ENCODE measurements around the gene ZIC2.

The ZIC2 gene

DNA sequence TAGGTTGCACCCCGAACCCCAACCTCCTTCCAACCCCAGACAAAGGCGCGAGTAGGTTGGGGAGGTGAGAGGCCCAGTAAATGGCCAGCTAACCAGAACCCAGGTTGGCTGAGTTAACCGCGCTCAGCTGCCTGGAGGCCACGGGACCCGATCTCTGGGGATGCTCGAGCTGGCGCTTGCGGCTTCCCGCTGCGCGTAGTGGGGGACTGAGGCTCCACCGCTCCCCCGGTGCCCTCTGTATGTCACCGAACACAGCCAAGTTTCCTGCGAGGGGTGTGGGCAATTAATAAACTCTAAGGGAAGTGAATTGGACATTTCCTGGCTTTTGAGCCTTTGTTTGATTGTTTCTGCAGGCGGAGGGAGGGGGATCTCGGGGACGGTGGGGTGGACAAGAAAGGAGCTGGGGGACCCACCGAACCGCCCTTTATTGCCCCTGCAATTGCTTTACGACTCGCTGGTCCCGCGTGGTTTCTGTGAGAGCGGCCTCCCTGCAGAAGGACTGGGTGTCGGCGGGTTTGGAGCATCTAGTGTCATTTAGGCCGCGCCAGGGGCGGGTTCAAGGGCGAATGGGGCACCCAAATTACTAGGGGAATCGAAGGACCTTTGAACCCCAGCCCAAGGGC is 6.5 kb upstream of the ZIC2 start:
- DNase-seq = no peak

DNA sequence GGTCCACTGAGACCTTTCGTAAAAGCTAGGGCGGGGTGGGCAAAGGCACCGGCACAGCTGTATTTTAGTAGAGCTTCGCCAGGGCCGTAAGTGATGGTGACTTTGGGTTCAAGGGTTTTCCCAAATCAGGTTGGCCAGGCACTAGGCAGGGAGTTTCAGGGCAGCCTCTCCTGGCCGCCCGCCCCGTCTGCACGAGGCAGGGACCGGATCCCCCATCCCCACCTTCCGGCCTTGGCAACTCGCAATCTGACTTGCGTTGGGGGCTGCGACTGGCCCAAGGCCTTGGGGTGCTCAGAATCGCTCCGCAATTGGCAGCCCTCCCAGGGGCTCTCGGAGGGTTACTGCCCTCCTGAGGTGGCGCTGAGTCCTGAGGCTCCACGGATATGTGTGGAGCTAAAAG is 6.0 kb upstream of the ZIC2 start:
- no peak for DNase-seq

DNA sequence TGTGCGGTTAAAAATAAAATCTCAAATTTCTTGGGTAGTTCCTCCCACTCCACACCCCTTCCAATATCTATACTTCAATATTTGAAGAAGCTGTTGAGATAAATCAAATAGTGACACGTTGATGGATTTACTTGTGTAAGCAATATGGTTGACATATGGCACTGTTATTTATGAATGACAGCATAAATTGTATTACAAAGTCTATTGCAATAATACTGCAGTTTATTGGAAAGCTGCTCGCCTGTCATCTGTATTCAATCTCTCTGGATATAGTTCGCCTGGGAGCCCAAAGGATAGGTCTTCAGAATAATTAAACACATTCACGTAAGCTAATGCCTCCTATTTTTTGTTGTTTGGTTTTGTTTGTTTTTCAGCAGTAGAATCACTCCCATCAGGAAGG is 5.0 kb upstream of the ZIC2 start:
- no peak for DNase-seq

DNA sequence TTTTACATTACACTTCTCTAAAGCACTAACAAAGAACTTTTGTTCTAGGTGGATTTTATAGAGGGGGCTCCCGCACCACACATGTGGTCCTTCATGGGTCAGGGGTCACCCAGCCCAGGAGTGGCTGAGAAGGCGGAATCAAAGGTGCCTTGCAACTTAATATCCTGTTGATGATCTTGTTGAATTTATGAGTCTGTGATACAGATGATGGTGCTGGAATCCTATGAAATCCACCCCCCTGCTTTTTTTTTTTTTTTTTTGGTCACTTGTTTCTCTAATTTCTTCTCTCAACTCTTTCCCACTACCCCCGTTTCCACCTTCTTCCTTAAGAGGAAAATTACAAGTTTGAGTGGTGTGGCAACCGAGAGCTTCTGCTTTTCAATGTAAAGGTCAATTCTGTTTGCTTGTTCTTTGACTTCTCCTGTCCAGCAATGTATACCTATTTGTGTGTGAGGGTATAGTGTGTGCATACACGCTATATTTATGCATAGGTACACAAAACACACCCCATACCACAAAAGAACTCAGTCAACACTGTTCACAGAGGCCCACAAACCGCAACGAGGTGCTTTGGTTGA is 4.2 kb upstream of the ZIC2 start:
- no peak for DNase-seq

DNA sequence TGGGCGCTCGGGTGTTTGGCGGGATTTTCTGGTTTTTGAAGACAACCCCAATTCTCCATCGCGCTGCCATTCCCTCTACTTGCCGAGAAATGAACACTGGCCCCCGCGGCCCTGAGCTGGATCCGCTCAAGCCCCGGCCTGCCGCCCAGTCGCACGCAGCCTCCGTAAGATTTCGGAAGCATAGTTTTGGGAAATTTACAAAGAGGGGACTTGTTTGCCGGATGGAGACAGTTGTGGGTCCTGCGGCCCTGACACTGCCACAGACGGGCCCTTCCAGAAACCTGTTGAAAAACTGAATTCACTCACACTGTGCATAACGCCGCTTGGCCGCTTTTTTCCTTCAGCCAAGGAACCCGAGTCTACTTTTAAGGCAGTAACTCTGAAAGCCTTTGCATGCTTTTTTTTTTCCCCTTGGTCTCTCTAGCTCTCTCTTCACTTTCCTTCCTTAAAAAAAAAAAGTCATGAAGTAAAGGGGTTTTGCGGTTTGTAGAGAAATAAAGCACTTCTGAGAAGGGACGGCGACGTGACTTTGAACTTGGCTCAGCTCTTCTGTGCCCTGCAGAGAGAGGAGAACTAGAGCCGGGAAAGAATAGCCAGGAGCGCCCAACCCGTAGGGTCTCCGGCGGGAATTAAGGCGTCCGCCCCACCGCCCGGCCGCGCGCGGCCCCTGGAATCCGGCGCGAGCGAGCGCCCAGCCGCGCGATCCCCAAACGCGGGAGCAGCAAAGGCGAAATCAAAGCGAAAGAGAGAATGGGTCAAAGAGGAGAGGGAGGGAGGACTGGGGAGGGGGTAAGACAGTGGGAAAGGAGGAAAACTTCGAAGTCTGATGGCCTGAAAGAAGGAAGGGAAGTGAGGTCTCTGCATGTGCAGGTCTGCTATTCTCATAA is 3.4 kb upstream of the ZIC2 start:
- no peak for DNase-seq

DNA sequence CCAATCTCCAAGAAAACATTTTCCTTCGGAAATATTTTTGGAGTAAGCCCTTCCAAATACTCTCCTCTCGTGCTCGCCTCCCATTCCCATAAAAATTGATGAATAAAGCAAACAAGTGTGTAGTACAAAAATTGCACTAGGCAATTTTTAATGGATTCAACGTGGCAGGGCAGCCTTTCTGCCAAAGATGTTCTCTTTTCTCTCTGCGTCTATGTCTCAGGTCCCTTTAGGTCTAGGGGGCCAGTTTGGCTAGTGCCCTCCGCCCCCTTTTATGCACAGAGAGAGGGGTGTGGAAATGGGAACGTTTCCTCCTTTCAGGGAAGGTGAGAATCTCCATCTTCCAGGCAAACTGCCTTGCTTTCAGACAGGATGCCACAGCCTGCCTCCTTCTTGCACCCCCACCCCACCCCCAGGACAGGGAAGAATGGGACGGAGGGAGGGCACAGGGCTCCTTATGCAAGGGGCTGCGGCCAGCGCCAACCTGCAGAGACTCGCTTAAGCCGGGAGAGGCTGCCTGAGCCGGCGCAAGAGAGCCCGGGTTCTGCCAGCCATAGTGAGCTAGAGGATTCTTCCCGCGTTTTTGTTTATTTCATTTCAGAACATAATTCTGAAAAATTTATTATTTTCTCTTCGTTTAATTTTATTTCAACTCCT is 2.7 kb upstream of the ZIC2 start:
- no peak for DNase-seq

DNA sequence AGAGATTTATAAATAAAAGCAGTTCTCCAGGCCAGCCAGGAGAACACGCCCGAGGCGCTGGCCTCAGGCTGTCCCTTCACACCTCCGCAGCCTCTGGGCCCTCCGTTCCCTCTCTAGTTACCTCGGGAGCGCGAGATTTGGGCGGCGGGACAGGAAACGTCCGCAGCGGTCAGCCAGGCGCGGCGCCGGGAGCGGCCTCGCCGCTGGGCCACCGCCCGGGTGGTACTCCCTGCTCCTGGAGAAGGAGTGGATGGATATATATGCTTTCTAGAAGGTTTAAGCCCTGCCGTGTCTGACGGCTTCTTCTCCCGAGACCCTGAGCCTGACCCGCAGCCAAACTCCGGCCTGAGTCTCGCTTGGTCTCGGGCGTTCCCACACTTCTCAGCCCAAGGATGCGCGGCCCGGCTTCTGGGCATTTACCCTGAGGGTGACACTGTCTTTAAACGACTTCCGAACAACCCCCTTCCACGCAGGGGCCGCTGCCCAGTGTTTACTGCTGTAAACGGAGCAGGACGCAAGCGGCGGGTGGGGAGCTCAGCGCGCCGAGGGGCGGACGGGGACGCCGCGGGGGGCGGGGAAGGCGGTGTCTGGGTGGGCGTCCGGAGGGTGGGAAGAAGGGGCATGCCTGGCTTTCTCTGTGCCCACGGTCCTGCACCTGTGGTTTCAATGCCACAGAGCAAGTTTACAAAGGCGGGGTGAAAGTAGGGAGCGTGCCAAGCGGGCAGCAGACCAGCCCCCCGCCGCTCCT is 2.0 kb upstream of the ZIC2 start:
- DNase-seq = no peak

DNA sequence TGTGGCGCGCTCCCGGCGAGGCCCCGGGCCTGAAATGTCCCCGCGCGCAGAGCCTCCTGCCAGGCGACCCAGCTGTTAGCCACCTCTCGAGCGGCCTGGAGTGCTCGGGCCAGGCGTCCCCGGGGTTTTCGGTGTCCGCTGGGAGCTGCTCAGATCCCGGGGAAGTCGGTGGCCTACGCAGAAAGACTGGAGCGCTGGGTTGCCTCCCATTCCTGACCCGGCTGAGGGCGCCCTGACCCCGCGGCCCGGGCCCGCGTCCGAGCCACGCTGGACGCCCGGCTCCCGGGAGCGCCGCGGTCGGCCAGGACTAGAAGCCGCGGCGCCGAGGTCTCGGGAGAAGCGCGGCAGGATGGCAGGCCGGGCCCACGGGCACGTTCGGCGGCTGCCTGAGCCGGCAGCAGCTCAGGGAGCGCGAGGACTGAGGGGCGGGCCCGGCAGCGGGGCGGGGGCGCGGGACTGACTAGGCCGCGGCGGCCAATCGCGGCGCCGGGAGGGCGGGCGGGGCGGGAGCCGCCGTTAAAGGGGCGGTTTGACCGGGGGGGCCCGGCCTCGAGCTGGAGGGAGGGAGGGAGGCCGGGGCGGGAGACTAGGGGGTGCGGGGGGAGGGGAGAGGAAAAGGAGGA is 1.3 kb upstream of the ZIC2 start:
- no peak for DNase-seq

DNA sequence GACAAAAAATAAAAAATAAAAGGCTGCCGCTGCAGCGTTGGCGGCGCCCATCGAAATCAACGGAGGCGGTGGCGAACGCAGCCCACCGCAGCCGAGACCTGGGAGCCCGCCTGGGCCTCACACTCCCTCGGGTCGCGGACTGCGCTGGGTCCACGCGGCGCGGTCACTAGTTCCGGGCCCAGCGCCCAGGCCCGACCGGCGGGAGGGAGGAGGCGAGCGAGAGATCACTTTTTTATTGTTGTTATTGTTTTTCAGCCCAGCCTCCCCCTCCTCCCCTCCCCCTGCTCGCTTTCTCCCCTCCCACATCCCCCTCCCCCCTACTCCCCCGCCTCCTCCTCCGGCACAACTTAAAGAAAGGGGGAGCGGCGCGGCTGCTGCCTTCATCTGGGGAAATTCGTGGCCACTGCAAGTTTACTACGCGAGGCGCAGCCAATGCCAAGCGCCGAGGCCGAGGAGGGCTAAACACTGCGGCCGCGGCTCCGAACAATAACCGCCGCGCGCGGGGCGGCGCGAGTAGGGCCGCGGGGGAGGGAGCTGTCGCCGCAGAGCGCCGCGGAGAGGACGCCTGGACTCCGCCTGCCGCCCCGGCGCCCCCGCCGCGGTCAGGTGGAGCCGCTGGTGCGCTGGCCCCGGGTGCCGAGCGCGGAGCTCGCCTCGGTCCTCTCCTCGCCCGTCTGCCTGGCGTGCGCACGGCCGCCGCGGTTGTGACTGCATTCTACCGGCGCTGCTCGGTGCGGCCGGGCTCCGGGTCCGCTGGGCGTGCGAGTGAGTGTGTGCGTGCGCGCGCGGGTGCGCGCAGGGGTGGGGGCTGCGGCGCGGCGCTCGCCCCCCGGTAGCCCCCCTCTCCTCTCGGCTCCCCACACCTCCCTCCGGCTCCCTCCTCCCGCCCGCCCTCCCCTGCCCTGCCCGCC is 505 bp upstream of the ZIC2 start:
- DNase-seq = no peak

DNA sequence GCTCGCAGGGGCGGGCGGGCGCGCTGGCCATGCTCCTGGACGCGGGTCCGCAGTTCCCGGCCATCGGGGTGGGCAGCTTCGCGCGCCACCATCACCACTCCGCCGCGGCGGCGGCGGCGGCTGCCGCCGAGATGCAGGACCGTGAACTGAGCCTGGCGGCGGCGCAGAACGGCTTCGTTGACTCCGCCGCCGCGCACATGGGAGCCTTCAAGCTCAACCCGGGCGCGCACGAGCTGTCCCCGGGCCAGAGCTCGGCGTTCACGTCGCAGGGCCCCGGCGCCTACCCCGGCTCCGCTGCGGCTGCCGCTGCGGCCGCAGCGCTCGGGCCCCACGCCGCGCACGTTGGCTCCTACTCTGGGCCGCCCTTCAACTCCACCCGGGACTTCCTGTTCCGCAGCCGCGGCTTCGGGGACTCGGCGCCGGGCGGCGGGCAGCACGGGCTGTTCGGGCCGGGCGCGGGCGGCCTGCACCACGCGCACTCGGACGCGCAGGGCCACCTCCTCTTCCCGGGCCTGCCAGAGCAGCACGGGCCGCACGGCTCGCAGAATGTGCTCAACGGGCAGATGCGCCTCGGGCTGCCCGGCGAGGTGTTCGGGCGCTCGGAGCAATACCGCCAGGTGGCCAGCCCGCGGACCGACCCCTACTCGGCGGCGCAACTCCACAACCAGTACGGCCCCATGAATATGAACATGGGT is 599 bp downstream of the ZIC2 start:
- DNase-seq = no peak

DNA sequence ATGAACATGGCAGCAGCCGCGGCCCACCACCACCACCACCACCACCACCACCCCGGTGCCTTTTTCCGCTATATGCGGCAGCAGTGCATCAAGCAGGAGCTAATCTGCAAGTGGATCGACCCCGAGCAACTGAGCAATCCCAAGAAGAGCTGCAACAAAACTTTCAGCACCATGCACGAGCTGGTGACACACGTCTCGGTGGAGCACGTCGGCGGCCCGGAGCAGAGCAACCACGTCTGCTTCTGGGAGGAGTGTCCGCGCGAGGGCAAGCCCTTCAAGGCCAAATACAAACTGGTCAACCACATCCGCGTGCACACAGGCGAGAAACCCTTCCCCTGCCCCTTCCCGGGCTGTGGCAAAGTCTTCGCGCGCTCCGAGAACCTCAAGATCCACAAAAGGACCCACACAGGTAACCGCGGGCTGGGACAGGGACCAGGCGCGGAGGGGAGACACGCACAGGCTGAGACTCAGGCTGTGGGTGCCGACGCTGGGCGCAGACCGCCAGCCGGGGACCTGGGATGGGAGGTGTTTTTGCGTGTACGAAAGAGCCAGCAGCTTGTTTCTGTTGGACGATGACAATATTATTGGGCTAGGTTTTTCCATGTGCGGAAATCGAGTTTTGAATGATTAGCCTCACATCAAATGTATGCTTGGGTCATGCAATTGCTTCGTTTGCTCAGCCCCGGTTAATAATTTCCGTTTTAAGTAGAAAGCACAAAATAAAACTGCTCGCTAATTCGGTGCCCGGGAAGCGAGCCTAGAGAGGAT is 1.3 kb downstream of the ZIC2 start:
- DNase-seq = no peak

DNA sequence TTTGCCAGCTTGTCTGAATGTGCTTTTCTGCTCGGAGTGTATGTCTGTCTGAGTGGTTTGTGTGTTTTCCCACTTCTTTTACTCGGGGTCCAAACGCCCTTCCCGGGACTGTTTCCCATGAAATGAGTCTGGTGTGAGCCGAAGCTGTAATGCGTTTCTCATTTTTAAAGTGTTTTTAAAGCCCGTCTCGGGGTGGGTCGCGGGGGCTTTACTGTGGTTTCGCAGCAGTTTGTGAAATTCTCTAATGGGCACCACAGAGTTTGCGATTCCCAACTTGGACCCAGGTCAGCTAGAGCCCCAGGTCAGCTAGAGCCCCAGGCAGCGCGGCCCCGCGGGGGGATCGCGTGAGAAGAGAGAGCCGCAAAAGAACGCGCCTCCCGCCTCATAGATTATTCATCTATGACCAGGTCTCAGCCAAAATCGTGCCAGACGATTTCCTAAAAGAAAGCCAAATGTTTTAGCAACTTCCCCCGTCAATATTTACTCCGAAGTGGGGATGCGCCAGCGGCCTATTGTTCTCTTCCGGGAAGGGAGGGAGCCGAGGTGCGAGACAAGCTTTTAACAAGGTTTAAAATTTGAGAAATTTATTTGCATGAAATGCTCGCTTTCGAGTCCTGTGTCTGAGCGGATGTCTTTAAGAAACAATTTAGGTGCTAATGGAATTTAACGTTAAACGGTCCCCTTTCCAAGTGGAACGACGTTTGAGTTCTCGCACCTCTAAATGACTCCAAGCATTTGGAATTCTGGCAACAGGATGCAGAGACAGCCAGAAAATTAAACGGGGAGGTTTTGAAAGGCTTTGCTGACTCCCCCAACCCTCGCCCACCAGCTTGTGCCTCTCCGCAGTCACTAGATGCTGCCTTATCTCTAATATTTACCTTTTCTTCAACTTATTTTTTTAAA is 2.2 kb downstream of the ZIC2 start:
- DNase-seq = no peak

DNA sequence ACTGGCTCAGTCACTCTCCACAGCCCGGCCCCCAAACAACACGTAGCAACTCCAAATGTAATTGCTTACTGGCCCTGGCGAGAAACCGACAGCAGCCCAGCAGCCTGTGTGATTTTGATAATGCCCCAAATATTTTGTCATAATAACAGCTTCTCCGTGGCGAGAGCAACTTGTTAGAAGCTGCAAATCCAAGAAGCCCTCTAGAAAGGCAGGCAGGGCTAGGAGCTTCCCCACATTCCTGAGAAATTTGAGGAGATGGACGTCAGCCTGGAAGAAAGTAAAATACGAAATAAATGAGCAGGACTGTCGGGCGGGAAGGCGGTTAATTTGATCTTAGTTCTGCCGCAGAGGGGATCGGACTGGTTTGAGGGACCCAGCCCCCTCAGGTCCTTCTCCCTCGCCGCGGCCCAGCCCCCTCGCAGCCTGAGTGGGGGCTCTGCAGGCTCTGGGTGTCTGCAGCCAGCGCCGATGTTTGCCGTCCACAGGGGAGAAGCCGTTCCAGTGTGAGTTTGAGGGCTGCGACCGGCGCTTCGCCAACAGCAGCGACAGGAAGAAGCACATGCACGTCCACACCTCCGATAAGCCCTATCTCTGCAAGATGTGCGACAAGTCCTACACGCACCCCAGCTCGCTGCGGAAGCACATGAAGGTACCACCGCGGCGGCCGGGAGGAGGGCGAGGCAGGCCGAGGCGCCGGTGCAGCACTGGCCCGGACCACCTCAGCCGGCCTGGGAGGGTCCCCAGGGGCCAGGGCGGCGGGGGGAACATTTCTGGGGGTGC is 3.1 kb downstream of the ZIC2 start:
- DNase-seq = no peak

DNA sequence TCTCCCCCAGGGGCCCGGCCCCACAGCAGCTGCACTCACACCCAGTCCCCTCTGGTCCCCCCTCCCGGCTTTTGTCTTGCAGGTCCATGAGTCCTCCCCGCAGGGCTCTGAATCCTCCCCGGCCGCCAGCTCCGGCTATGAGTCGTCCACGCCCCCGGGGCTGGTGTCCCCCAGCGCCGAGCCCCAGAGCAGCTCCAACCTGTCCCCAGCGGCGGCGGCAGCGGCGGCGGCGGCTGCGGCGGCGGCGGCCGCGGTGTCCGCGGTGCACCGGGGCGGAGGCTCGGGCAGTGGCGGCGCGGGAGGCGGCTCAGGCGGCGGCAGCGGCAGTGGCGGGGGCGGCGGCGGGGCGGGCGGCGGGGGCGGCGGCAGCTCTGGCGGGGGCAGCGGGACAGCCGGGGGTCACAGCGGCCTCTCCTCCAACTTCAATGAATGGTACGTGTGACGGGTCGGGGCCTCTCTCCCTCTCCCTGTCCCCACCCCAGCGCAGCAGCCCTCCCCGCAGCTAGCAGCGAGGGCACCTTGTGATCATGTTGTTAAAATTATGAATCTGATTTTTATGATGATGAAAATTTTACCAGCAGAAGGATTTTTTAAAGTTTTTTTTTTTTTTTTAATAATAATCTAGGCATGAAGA is 3.8 kb downstream of the ZIC2 start:
- no peak for DNase-seq

DNA sequence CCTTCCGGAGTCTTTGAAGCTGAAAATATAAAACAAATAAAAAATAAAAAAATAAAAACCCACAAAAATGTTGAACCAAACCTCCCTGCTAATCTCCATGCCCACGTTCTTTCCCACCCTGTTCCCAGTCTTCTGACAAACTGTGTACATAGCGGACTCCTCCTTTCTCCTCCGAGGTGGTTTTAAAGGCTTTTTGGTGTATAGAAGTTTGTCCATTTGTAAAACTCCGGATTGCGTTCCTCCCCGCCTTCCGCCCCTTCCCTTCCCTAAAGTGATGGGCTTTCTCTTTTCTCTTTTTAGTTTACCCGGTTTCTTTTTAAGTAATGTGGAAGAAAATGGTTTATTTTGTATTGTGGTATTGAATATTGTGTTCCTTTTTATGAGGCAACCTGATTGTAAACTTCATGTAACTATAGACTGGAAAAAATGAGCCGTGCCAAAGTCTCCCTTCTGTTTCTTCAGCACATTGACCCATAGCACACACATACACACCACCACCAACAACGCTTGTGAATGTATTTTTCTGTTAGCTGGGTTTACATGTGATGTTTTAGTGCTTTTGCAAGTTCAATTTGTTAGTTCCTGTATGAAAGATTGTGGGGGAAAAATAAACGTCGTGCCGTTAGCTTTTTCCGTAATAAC is 4.4 kb downstream of the ZIC2 start:
- DNase-seq = no peak

DNA sequence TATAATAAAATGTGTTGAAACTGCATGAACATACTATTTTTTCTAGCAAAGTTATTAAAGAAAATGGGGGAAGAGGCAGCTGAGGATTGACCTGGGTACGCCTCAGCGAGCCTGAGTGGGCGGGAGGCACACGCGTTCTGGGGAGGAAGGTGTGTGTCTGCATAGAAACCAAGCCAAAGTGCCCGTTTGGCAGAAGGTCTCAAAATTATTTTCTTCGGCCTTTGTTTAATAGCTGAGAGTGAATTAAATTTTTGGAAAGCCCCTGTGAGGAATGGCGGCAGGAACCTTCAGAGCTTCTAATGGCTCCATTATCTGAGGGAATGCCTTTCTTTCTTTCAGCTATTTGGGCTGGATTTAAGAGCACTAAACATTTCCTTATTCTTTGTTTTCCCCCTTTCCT is 5.2 kb downstream of the ZIC2 start:
- no peak for DNase-seq
